ENCODE measurements around the gene ALDH8A1. TPM values are rescaled to one million over a fixed set of nuclear protein-coding genes. Genes with fewer than 3 reads are reported as not detected.

Gene ALDH8A1
- total RNA-seq, 2 donors from 2014 or later: 0.35 TPM; not detected in 1

DNA sequence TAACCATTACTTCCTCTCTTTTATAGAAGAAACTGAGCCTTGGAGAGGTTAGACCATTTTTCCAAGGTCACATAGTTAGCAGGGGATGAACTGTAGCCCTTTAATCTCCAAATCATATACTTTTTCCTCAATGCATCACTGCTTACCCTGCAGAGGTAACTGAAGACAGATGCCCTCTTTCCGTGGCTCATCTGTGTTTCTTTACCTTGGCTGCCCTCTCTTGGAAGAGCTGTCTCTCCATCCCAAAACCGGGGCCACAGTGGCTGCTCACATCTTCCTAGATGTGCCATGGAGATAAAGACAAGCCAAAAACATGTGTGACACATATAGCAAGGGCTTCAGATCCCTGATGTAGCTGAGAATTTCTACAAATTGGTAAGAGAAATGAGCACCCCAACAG lies 581 bp upstream of the ALDH8A1 start:
- H3K4me1 ChIP-seq: no peaks in the 10 kb centered on the region
- no peaks in the 10 kb centered on the region for H3K36me3 ChIP-seq
- TF ChIP-seq, protein P1, sequence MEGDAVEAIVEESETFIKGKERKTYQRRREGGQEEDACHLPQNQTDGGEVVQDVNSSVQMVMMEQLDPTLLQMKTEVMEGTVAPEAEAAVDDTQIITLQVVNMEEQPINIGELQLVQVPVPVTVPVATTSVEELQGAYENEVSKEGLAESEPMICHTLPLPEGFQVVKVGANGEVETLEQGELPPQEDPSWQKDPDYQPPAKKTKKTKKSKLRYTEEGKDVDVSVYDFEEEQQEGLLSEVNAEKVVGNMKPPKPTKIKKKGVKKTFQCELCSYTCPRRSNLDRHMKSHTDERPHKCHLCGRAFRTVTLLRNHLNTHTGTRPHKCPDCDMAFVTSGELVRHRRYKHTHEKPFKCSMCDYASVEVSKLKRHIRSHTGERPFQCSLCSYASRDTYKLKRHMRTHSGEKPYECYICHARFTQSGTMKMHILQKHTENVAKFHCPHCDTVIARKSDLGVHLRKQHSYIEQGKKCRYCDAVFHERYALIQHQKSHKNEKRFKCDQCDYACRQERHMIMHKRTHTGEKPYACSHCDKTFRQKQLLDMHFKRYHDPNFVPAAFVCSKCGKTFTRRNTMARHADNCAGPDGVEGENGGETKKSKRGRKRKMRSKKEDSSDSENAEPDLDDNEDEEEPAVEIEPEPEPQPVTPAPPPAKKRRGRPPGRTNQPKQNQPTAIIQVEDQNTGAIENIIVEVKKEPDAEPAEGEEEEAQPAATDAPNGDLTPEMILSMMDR (IDR thresholded peaks at IDR 0.05): no peak
- no peak overlapping the region for H3K27ac ChIP-seq
- H3K9me3 ChIP-seq: no peaks in the 10 kb centered on the region
- no peak overlapping the region for H3K4me3 ChIP-seq
- no peaks in the 10 kb centered on the region for H3K27me3 ChIP-seq
- no peak for DNase-seq (ENCODE audit: low spot score)

DNA sequence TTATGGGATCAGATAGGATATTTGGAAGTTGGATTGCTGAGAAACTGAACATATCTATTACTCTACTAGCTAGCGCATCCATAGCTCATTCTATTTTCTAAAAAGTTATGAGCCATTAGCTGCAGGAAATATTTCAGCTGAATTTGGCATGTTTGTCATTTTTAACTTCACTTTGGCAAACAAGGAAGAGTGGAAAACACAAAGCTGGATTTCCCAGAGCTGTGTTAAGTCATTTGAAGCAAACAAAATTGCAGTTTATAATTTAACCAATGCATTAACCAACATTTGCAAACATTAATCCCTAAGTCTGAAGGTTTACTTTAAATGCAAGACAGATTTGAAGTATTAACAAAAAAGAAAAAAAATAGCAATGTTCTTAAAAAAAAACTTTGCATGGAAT lies 1.2 kb downstream of the ALDH8A1 start:
- H3K27ac ChIP-seq: no peak overlapping the region
- H3K36me3 ChIP-seq: no peaks in the 10 kb centered on the region
- H3K4me1 ChIP-seq: no peaks in the 10 kb centered on the region
- no peaks in the 10 kb centered on the region for H3K9me3 ChIP-seq
- no peak for DNase-seq (ENCODE audit: low spot score)
- H3K4me3 ChIP-seq: no peak overlapping the region
- TF ChIP-seq, protein P1 (IDR thresholded peaks at IDR 0.05): no peak
- no peaks in the 10 kb centered on the region for H3K27me3 ChIP-seq

DNA sequence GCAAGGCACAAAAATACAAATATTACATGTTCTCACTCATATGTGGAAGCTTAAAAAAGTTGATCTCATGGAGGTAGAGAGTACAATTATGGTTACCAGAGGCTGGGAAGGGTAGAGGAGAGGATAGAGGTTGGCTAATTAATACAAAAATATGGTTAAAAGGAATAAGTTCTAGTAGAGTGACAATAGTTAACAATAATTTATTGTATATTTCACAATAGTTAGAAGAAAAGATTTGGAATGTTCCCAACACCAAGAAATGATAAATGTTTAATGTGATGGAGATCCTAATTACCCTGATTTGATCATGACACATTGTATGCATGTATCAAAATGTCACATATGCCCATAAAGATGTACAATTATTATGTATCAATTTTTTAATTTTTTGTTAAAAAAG lies 1.8 kb downstream of the ALDH8A1 start:
- H3K27ac ChIP-seq: no peak overlapping the region
- TF ChIP-seq, protein P1 (IDR thresholded peaks at IDR 0.05): no peak
- H3K36me3 ChIP-seq: no peaks in the 10 kb centered on the region
- H3K4me1 ChIP-seq: no peaks in the 10 kb centered on the region
- H3K27me3 ChIP-seq: no peaks in the 10 kb centered on the region
- DNase-seq (ENCODE audit: low spot score): no peak
- H3K4me3 ChIP-seq: no peak overlapping the region
- no peaks in the 10 kb centered on the region for H3K9me3 ChIP-seq

DNA sequence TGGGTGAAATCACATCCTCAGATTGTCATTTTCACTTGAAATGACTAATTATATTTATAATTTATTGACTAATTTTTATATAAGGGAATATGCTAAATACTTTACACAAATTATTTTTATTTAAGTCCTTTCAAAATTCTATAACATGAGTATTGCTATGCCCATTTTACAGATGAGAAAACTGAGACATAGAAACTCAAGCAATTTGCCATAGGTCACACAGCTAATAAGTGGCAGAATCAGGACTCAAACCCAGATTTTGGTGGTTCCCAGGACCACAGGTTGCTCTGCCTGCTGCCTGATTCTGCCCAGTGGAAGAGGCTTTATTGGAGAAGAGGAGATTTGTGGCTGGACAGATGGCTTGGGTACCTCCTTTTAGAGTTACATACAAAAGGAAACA lies 4.9 kb downstream of the ALDH8A1 start:
- no peaks in the 10 kb centered on the region for H3K36me3 ChIP-seq
- H3K9me3 ChIP-seq: no peaks in the 10 kb centered on the region
- DNase-seq (ENCODE audit: low spot score): no peak
- no peak overlapping the region for H3K27ac ChIP-seq
- no peaks in the 10 kb centered on the region for H3K4me1 ChIP-seq
- no peaks in the 10 kb centered on the region for H3K27me3 ChIP-seq
- H3K4me3 ChIP-seq: no peak overlapping the region
- TF ChIP-seq, protein P1 (IDR thresholded peaks at IDR 0.05): no peak

DNA sequence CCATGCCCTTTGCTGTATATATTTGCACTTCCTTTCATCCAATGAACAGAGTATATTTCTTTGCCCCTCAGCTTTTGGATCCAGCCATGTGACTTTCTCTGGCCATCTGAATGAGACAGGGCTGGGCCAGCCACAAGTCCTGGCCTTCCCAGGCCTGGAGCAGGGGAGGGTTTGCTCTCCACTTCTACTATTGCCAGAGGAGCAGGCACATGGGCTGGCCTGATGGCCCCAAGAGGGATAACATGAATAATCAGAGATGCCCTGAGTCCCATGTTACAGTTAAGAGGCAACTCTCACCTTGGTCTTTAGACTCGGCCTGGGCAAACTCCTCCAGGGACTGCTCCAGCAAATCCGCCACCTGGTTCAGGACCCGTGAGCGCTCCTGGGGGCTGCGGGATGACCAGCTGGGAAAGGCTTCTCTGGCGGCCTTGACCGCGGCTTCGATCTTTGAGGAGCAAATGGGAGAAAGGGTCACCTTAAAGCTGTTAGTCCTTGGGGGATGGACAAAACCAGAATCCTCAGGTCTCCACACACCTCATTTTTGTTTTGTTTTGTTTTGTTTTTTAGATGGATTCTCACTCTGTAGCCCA lies 6.3 kb downstream of the ALDH8A1 start:
- TF ChIP-seq, protein P1 (IDR thresholded peaks at IDR 0.05): no peak
- DNase-seq (ENCODE audit: low spot score): no peak
- no peak overlapping the region for H3K4me3 ChIP-seq
- no peaks in the 10 kb centered on the region for H3K36me3 ChIP-seq
- H3K9me3 ChIP-seq: no peaks in the 10 kb centered on the region
- no peaks in the 10 kb centered on the region for H3K27me3 ChIP-seq
- H3K27ac ChIP-seq: no peak overlapping the region
- H3K4me1 ChIP-seq: no peaks in the 10 kb centered on the region

DNA sequence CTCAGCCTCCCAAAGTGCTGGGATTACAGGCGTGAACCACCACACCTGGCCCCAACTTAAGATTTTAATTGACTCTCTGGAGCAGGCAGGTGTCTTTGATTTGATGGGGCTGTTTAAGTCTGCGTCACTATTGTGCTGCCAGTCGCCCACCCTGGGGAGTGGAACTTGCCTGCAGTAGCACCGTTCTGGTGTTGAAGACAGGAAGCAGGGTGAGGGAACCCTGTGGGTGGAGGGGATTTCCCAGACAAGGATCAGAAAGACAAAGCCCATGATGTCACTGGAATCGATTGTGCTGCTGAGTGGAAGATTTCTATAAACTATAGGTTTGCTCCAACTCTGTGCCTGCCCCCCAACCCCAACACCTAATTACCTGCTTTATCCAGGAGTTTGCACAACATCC lies 11.0 kb downstream of the ALDH8A1 start:
- no peak overlapping the region for H3K4me3 ChIP-seq
- H3K27ac ChIP-seq: no peak overlapping the region
- H3K36me3 ChIP-seq: no peaks in the 10 kb centered on the region
- H3K4me1 ChIP-seq: no peaks in the 10 kb centered on the region
- TF ChIP-seq, protein P1 (IDR thresholded peaks at IDR 0.05): no peak
- no peaks in the 10 kb centered on the region for H3K9me3 ChIP-seq
- DNase-seq (ENCODE audit: low spot score): no peak
- H3K27me3 ChIP-seq: no peaks in the 10 kb centered on the region
